Mucosa of stomach (tissue), 1 donor: ENCODE measurements around the gene AP3S2.
"Not testable (repeated sequence)": the region's sequence is repeated elsewhere in the genome, so short reads cannot be mapped to it uniquely, and the experiment has no call there.

Experiments used
- H3K27me3 ChIP-seq: one replicate; pipeline ENCODE4 v1.7.0; 2013; ENCODE audit warnings: mild to moderate bottlenecking, low read length; ENCODE audit not compliant: control insufficient read depth, insufficient read depth
- H3K36me3 ChIP-seq: one replicate; pipeline ENCODE4 v1.7.0; 2013; ENCODE audit warnings: low read length; ENCODE audit not compliant: control insufficient read depth, insufficient read depth
- H3K4me1 ChIP-seq: one replicate; pipeline ENCODE4 v1.7.0; 2013; ENCODE audit warnings: mild to moderate bottlenecking, low read length; ENCODE audit not compliant: control insufficient read depth, insufficient read depth
- H3K4me3 ChIP-seq: one replicate; pipeline ENCODE4 v1.7.0; 2013; ENCODE audit warnings: low read length
- H3K9ac ChIP-seq: one replicate; pipeline ENCODE4 v1.7.0; 2013; ENCODE audit warnings: mild to moderate bottlenecking, low read length, moderate library complexity
- H3K9me3 ChIP-seq: one replicate; pipeline ENCODE4 v1.7.0; 2013; ENCODE audit warnings: mild to moderate bottlenecking, low read length, moderate library complexity; ENCODE audit not compliant: control insufficient read depth
- donor health status: Pancreatic carcinoma.

The AP3S2 gene

GRCh38 chr15:89893696-89894447 is at the start of gene AP3S2:
Gene AP3S2, minus strand, starts transcription at chr15:89893994. Its CDS starts 45 bp downstream, at chr15:89893949.
- Histone ChIP-seq H3K36me3 (no peaks in the 10 kb centered on the region), H3K9me3 (no peaks in the 10 kb centered on the region), H3K9ac (peak within 1 kb of the TSS; percentile 90), H3K4me1 (no peaks in the 10 kb centered on the region), H3K27me3 (no peaks in the 10 kb centered on the region), H3K4me3 (peak within 1 kb of the TSS; percentile 89)

DNA sequence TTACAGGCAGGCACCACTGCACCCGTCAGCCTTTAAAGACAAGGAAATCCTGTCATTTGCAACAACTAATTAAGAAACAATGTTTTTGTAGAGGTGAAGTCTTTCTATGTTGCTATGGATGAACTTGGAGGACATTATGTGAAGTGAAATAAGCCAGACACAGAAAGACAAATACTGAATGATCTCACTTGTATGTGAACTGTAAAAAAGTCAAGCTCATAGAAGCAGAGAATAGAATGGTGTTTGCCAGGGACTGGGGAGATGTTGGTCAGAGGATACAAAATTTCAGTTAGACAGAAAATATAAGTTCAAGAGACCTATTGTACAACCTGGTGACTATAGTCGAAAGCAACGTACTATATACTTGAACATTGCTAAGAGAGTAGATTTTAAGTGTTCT is 46.1 kb upstream of the AP3S2 start:
- H3K4me3 ChIP-seq = no peak overlapping the region
- H3K9me3 ChIP-seq = no peaks in the 10 kb centered on the region
- H3K4me1 ChIP-seq = peaks cover 6% of the 10 kb centered on the region
- H3K9ac ChIP-seq = no peak overlapping the region
- H3K27me3 ChIP-seq = no peaks in the 10 kb centered on the region
- H3K36me3 ChIP-seq = no peaks in the 10 kb centered on the region

- not testable (repeated sequence) for H3K4me1 ChIP-seq, H3K9ac ChIP-seq, H3K27me3 ChIP-seq, H3K4me3 ChIP-seq, H3K9me3 ChIP-seq, H3K36me3 ChIP-seq
Measured at GRCh38 chr15:89939377-89939776, 45.6 kb upstream of the AP3S2 start.

DNA sequence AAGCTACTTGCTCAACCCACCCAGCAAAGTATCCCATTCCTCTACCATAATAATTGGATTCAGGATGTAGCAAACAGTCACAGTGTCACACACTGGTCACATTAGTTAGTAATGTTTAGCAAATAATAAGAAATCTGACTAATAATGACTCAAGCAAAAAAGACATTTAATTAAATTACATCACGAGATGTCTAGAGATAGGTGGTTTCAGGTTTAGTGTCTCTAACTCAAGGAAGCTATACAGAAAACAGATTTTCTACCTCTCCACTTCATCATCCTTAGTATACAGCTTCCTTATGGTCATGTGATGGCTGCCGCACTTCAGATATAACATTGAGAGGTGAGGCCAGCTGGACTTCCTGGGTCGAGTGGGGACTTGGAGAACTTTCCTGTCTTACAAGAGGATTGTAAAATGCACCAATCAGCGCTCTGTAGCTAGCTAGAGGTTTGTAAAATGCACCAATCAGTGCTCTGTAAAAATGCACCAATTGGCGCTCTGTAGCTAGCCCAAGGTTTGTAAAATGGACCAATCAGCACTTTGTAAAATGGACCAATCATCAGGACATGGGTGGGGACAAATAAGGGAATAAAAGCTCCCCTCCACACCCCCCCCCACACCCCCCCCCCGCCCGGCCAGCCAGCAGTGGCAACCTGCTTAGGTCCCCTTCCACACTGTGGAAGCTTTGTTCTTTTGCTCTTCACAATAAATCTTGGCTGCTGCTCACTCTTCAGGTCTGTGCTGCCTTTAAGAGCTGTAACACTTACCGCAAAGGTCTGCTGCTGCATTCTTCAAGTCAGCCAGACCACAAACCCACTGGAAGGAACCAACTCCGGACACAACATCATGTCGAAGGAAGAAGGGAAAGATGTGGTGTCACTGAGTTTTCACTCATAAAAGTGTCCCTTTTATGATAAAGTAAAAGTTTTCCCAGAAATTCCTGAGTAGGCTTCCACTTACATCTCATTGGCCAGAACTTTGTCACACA is 43.9 kb upstream of the AP3S2 start:
- Histone ChIP-seq H3K4me1 (peaks cover 6% of the 10 kb centered on the region), H3K27me3 (no peaks in the 10 kb centered on the region), H3K36me3 (no peaks in the 10 kb centered on the region), H3K9me3 (no peaks in the 10 kb centered on the region), H3K4me3 (no peak overlapping the region), H3K9ac (no peak overlapping the region)

- no peak overlapping the region for H3K4me3 ChIP-seq
Measured at GRCh38 chr15:89936786-89937265, 43.0 kb upstream of the AP3S2 start.

GRCh38 chr15:89936051-89936785 is 42.4 kb upstream of the AP3S2 start:
- Histone ChIP-seq H3K27me3 (no peaks in the 10 kb centered on the region), H3K9ac (no peak overlapping the region), H3K4me3 (no peak overlapping the region), H3K36me3 (no peaks in the 10 kb centered on the region), H3K9me3 (no peaks in the 10 kb centered on the region), H3K4me1 (peaks cover 6% of the 10 kb centered on the region)

More at GRCh38 chr15:89936786-89937265, 43.0 kb upstream of the AP3S2 start:
- Histone ChIP-seq H3K9ac (no peak overlapping the region), H3K4me1 (peaks cover 6% of the 10 kb centered on the region), H3K27me3 (no peaks in the 10 kb centered on the region), H3K36me3 (no peaks in the 10 kb centered on the region), H3K9me3 (no peaks in the 10 kb centered on the region)

GRCh38 chr15:89932880-89933279 is 39.1 kb upstream of the AP3S2 start:
- no peaks in the 10 kb centered on the region for H3K36me3 ChIP-seq
- H3K9ac ChIP-seq = no peak overlapping the region
- H3K9me3 ChIP-seq = no peaks in the 10 kb centered on the region
- H3K27me3 ChIP-seq = no peaks in the 10 kb centered on the region
- H3K4me1 ChIP-seq = peaks cover 6% of the 10 kb centered on the region
- H3K4me3 ChIP-seq = no peak overlapping the region

DNA sequence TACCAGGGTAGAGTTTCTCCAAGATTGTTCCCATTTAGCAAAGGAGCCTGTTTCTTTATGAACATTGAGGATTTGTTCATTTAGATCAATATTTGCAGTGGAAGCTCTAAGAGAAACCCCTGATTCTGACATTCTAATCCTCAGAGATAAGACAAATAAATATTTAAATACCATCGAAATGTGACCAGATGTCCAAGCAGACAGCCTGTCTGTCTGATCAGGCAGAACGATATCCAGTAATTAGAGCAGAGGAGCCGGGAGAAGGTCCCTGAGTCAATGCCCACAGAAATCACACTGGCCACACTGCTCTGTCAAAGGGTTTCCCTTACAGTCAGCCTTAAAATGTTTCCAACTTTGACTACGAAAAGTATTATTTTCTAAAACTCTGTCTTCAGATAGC is 34.6 kb upstream of the AP3S2 start:
- Histone ChIP-seq H3K9me3 (no peaks in the 10 kb centered on the region), H3K4me3 (no peak overlapping the region), H3K9ac (no peak overlapping the region), H3K27me3 (no peaks in the 10 kb centered on the region), H3K36me3 (no peaks in the 10 kb centered on the region), H3K4me1 (no peaks in the 10 kb centered on the region)

DNA sequence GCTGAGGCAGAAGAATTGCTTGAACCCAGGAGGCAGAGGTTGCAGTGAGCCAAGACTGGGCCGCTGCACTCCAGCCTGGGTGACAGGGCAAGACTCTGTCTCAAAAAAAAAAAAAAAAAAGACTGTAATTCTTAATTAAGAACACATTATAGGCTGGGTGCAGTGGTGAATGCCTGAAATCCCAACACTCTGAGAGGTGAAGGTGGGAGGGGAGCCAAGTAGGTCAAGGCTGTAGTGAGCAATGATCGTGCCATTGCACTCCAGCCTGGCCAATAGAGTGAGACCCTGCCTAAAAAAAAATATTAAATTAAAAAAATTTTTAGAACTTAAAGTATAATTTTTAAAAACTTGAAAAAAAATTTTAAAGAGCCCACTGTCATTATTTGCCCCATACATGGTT is 32.4 kb upstream of the AP3S2 start:
- H3K27me3 ChIP-seq = no peaks in the 10 kb centered on the region
- no peak overlapping the region for H3K4me3 ChIP-seq
- no peaks in the 10 kb centered on the region for H3K9me3 ChIP-seq
- H3K36me3 ChIP-seq = no peaks in the 10 kb centered on the region
- H3K9ac ChIP-seq = no peak overlapping the region
- H3K4me1 ChIP-seq = no peaks in the 10 kb centered on the region

GRCh38 chr15:89917442-89918101 is 23.8 kb upstream of the AP3S2 start:
- no peaks in the 10 kb centered on the region for H3K9me3 ChIP-seq
- H3K9ac ChIP-seq = no peak overlapping the region
- H3K4me3 ChIP-seq = no peak overlapping the region
- H3K4me1 ChIP-seq = peaks cover 8% of the 10 kb centered on the region
- H3K27me3 ChIP-seq = no peaks in the 10 kb centered on the region
- no peaks in the 10 kb centered on the region for H3K36me3 ChIP-seq

- no peak overlapping the region for H3K9ac ChIP-seq
- H3K9me3 ChIP-seq = no peaks in the 10 kb centered on the region
- H3K4me1 ChIP-seq = peaks cover 11% of the 10 kb centered on the region
- H3K36me3 ChIP-seq = no peaks in the 10 kb centered on the region
- no peaks in the 10 kb centered on the region for H3K27me3 ChIP-seq
- H3K4me3 ChIP-seq = no peak overlapping the region
Measured at GRCh38 chr15:89916660-89917059, 22.9 kb upstream of the AP3S2 start.
